Heart left ventricle (tissue), 13 donors: Measurements from ENCODE around the gene DPH2.

Source experiments
- POLR2A ChIP-seq, 2 donors: fragments of 450-650 bp; IDR thresholded peaks; one replicate each; pipeline ENCODE4 v1.6.1; 2017; ENCODE audit warnings: antibody characterized with exemption in 2 of 2, mild to moderate bottlenecking in 2 of 2, moderate library complexity in 2 of 2
- TF ChIP-seq, protein P1 (sequence below), 12 donors: fragments of 200-600 bp; sonication (generic) in 4 of 12; IDR thresholded peaks; one replicate each; pipeline versions ENCODE4 v1.5.0 to v1.8.0; 2018 to 2022; ENCODE audit warnings: antibody characterized with exemption in 12 of 12, mild to moderate bottlenecking in 5 of 12
- donor health status: ischemic (EF 13 %, LVEDD 7.1; RV severe dilation, severe dysfunction).
- donor health status: DM: no; HTN: yes; CAD: no.
- donor health status: DM: no; HTN: no; CAD: no.
- donor health status: ischemic (EF 25% LVEDD 6.9; RV normal size, moderate dysfunction).
- donor health status: ischemic (EF 25% LVEDD 5.7; RV mildly dilated, moderate dysfunction).
- donor health status: ischemic (EF 35%, LVEDD 5.7; RV mildly dilated, moderate dysfunction).
- donor health status: nonischemic (EF 11% LVEDD 7.7; RV severe dilation, severe dysfunction).
- donor health status: DM: yes; HTN: yes; CAD: no.
- donor health status: PGD.
- donor health status: ischemic (EF 29% LVEDD 5.4; RV normal size, mild dysfunction).
- donor health status: nonischemic (EF 23%, LVEDD 6.1; RV moderate dilation, normal function).

- TF ChIP-seq, protein P1, sequence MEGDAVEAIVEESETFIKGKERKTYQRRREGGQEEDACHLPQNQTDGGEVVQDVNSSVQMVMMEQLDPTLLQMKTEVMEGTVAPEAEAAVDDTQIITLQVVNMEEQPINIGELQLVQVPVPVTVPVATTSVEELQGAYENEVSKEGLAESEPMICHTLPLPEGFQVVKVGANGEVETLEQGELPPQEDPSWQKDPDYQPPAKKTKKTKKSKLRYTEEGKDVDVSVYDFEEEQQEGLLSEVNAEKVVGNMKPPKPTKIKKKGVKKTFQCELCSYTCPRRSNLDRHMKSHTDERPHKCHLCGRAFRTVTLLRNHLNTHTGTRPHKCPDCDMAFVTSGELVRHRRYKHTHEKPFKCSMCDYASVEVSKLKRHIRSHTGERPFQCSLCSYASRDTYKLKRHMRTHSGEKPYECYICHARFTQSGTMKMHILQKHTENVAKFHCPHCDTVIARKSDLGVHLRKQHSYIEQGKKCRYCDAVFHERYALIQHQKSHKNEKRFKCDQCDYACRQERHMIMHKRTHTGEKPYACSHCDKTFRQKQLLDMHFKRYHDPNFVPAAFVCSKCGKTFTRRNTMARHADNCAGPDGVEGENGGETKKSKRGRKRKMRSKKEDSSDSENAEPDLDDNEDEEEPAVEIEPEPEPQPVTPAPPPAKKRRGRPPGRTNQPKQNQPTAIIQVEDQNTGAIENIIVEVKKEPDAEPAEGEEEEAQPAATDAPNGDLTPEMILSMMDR (IDR thresholded peaks at IDR 0.05), result no peak
- TF ChIP-seq POLR2A (IDR thresholded peaks at IDR 0.05), result no peak
These were observed 42.6 kb downstream of the DPH2 start for GRCh38 chr1:44012404-44012803.
